GM18505 (cell line): ENCODE data around the gene CNKSR1.

Experiments used
- ATAC-seq: cut with Tn5 transposase; IDR thresholded peaks from one replicate; pipeline ENCODE4 v1.9.1; 2021; ENCODE audit not compliant: unreplicated experiment
- POLR2A ChIP-seq: IDR thresholded peaks from 4 replicates; pipeline ENCODE4 v1.6.1; 2011; ENCODE audit warnings: borderline replicate concordance; ENCODE audit not compliant: insufficient read depth, insufficient read length; ENCODE audit errors: extremely low read depth

The CNKSR1 gene

GRCh38 chr1:26184086-26184485 lies 6.8 kb downstream of the CNKSR1 start:
- no peak for TF ChIP-seq POLR2A
- no peak for ATAC-seq

GRCh38 chr1:26184883-26185282 lies 7.6 kb downstream of the CNKSR1 start:
- TF ChIP-seq POLR2A = no peak
- ATAC-seq = no peak

GRCh38 chr1:26187882-26188281 lies 10.6 kb downstream of the CNKSR1 start:
- no peak for TF ChIP-seq POLR2A
- no peak for ATAC-seq

DNA sequence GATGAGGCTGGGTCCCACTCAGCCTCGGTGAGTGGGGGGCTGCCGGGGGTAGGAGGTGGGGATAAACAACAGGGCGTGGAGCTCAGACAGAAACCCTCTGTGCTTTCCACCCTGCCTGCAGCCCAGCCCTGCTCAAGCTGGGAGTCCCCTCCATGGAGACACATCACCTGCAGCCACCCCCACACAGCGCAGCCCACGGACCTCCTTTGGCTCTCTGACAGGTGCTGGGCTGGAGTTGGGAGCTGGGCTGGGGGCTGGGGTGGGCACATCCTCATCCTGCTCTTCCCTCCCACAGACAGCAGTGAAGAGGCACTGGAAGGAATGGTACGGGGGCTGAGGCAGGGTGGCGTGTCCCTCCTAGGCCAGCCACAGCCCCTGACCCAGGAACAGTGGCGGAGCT lies 11.2 kb downstream of the CNKSR1 start:
- TF ChIP-seq POLR2A = no peak
- no peak for ATAC-seq

GRCh38 chr1:26189331-26189730 lies 12.0 kb downstream of the CNKSR1 start:
- ATAC-seq = no peak
- no peak for TF ChIP-seq POLR2A

- no peak for TF ChIP-seq POLR2A
- ATAC-seq = no peak
These were observed 12.5 kb downstream of the CNKSR1 start for GRCh38 chr1:26189751-26190275.

DNA sequence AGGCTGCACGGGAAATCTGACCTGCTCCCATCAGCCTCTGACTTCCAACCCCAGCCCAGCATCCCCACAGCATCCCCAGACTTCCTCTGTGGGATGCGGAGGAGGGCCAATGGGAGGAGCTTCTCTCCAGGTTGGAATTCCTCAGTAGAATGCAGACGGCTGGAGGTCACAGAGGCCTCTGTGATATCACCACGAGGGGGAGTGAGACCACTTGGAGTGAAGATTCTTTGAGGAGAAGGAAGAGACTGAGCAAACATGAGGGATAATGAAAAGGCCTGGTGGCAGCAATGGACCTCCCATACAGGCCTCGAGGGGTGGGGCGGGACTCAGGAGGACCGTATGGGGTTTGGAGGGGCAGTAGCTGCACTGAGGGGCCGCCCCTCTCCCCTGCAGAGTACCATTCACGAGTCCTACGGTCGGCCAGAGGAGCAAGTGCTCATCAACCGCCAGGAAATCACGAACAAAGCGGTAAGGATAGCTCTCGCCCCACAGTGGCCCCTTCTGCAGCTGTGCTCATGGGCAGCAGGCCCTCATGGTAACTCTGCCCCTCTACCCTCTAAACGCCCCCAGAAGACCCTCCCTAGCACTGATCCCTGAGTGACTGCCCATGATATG lies 13.2 kb downstream of the CNKSR1 start, which contains the start of gene CATSPER4:
TSS of gene CATSPER4 (plus strand) at position 230 of the 615 bp plus-strand sequence. CDS start at position 256, 26 bp downstream.
- no peak for TF ChIP-seq POLR2A
- no peak for ATAC-seq

DNA sequence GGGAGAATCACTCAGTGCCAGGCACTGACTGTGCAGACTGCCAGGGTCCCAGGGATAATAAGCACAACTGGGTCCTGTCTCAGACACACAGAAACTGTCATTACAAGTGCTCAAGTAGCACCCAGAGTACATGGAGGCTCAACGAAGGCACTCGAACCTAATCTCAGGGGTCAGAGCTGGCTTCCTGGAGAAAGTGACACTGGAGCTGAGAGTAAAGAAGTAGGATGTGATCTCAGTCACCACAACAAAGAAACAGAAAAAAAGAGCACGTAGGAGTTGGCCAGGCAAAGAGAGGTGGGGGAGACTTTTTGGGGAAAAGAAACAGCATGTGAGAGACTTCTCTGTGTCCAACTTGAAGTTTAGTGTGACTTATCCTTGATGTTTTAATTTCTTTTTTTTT lies 14.4 kb downstream of the CNKSR1 start:
- no peak for TF ChIP-seq POLR2A
- no peak for ATAC-seq

DNA sequence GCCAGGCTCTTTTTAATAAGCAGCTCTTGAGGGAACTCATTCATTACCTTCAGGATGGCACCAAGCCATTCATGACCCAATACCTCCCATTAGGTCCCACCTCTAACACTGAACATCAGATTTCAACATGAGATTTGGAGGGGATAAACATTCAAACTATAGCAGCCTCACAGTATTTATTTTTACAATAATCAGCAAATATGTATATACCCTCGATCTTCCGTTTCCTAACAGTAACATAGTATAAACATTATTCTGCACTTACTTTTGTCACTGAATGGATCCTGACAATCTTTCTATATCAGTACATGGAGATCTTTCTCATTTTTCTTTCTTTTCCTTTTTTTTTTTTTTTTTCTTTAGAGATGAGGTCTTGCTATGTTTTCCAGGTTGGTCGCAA lies 18.5 kb downstream of the CNKSR1 start:
- no peak for ATAC-seq
- no peak for TF ChIP-seq POLR2A

- no peak for ATAC-seq
These were observed 20.0 kb downstream of the CNKSR1 start for GRCh38 chr1:26197301-26197700.

DNA sequence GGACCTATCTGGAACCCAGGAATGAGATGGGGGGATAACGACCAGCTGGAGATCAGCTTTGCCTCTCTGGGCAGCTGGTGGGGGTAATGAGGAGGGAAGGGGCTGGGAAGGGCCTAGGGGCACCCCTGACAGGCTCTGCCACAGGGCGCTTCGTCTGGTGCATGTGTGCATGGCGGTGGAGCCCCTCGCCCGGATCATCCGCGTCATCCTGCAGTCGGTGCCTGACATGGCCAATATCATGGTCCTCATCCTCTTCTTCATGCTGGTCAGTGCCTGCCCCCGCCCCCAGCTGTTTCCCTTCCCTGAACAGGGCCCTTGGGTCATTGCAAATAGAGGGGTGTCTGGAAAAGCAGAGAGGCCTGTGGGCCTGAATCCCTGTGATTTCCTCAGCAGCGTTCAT lies 20.5 kb downstream of the CNKSR1 start:
- no peak for TF ChIP-seq POLR2A
- ATAC-seq = no peak

More at GRCh38 chr1:26197301-26197700, 20.0 kb downstream of the CNKSR1 start:
- no peak for TF ChIP-seq POLR2A

GRCh38 chr1:26200413-26200812 lies 23.1 kb downstream of the CNKSR1 start:
- no peak for TF ChIP-seq POLR2A
- ATAC-seq = no peak

- no peak for TF ChIP-seq POLR2A
- no peak for ATAC-seq
These were observed 26.5 kb downstream of the CNKSR1 start for GRCh38 chr1:26203642-26204318.
